Measurements from ENCODE around the gene SERGEF.

GRCh38 chr11:17742019-17742418 lies 270.8 kb downstream of the SERGEF start:
- TF ChIP-seq, protein P1, sequence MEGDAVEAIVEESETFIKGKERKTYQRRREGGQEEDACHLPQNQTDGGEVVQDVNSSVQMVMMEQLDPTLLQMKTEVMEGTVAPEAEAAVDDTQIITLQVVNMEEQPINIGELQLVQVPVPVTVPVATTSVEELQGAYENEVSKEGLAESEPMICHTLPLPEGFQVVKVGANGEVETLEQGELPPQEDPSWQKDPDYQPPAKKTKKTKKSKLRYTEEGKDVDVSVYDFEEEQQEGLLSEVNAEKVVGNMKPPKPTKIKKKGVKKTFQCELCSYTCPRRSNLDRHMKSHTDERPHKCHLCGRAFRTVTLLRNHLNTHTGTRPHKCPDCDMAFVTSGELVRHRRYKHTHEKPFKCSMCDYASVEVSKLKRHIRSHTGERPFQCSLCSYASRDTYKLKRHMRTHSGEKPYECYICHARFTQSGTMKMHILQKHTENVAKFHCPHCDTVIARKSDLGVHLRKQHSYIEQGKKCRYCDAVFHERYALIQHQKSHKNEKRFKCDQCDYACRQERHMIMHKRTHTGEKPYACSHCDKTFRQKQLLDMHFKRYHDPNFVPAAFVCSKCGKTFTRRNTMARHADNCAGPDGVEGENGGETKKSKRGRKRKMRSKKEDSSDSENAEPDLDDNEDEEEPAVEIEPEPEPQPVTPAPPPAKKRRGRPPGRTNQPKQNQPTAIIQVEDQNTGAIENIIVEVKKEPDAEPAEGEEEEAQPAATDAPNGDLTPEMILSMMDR (conservative IDR thresholded peaks at IDR 0.05): no peak
- TF ChIP-seq ZFX (IDR thresholded peaks at IDR 0.05): no peak
